ENCODE data around the gene MLN. TPM values are rescaled to one million over a fixed set of nuclear protein-coding genes. Genes with fewer than 3 reads are reported as not detected.

Gene MLN
- total RNA-seq, 1 experiment from 2014 or later = not detected

DNA sequence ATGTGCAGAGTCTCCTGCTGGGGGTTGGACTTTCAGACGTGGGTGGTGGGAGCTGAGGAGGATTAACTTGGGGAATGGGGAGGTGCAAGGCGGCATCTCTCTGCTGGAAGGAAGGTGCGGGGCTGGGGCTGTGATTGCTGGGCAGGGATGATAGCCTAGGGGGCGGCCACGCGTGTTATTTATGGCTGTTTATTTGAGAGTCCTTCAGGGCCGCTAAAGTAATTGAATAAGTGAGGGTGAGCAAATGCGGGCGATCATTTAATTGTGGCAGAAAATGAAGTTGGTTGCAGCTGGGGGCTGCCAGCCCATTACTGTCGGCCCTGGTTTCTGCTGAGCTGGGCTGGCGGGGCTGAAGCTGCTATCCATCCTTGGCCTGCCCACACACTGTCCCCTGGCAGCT lies 49.6 kb downstream of the MLN start:
- no peaks in the 10 kb centered on the region for H3K9me3 ChIP-seq (ENCODE audit: control insufficient read depth in 1 of 2, insufficient read depth in 1 of 2, low read depth in 1 of 2, low read length in 2 of 2)
- H3K4me1 ChIP-seq (ENCODE audit: control insufficient read depth in 1 of 2, insufficient read depth in 2 of 2, low read length in 2 of 2) = peaks cover 12 to 14% of the 10 kb centered on the region in 2 experiments; a peak in 3 of 4 replicates

More for the DNA sequence above, 49.6 kb downstream of the MLN start:
- Histone ChIP-seq H3K36me3 (ENCODE audit: control insufficient read depth in 1 of 2, insufficient read depth in 2 of 2, low read length in 2 of 2) (no peaks in the 10 kb centered on the region), H4K20me1 (ENCODE audit: insufficient read depth) (no peaks in the 10 kb centered on the region), H3K79me2 (ENCODE audit: insufficient read depth, low read length) (no peaks in the 10 kb centered on the region), H2AFZ (ENCODE audit: low read depth, low read length, poor library complexity, severe bottlenecking) (no peak overlapping the region), H3K9me2 (ENCODE audit: insufficient read depth) (no peaks in the 10 kb centered on the region), H3K27me3 (ENCODE audit: insufficient read depth, low read length) (no peaks in the 10 kb centered on the region), H3K4me2 (ENCODE audit: low read length) (no peak overlapping the region), H3K27ac (ENCODE audit: low read depth, low read length) (no peak overlapping the region), H3K4me3 (replicated peaks in 1 of 2; ENCODE audit: low read depth in 1 of 2, low read length in 2 of 2) (no peak overlapping the region), H3K9ac (ENCODE audit: low read length) (no peak overlapping the region)
- TF ChIP-seq FOSL1 (IDR thresholded peaks at IDR 0.05; ENCODE audit: low read depth) = no peak
- TF ChIP-seq SRF (IDR thresholded peaks at IDR 0.05; ENCODE audit: low read depth) = no peak
- TF ChIP-seq JUND (IDR thresholded peaks at IDR 0.05) = no peak
- no peak for TF ChIP-seq EZH2 (IDR thresholded peaks at IDR 0.05)
- TF ChIP-seq, protein P1, sequence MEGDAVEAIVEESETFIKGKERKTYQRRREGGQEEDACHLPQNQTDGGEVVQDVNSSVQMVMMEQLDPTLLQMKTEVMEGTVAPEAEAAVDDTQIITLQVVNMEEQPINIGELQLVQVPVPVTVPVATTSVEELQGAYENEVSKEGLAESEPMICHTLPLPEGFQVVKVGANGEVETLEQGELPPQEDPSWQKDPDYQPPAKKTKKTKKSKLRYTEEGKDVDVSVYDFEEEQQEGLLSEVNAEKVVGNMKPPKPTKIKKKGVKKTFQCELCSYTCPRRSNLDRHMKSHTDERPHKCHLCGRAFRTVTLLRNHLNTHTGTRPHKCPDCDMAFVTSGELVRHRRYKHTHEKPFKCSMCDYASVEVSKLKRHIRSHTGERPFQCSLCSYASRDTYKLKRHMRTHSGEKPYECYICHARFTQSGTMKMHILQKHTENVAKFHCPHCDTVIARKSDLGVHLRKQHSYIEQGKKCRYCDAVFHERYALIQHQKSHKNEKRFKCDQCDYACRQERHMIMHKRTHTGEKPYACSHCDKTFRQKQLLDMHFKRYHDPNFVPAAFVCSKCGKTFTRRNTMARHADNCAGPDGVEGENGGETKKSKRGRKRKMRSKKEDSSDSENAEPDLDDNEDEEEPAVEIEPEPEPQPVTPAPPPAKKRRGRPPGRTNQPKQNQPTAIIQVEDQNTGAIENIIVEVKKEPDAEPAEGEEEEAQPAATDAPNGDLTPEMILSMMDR (IDR thresholded peaks at IDR 0.05 in 2 of 3, conservative IDR thresholded peaks at IDR 0.05 in 1 of 3; ENCODE audit: borderline replicate concordance in 1 of 3, insufficient read depth in 1 of 3, low read depth in 2 of 3, low read length in 2 of 3) = no peak
- TF ChIP-seq POLR2AphosphoS5 (IDR thresholded peaks at IDR 0.05; ENCODE audit: low read depth, low read length) = no peak
- no peak for TF ChIP-seq ELF1 (IDR thresholded peaks at IDR 0.05; ENCODE audit: borderline replicate concordance, low read depth)
- TF ChIP-seq YY1 (IDR thresholded peaks at IDR 0.05; ENCODE audit: extremely low read depth, insufficient replicate concordance, low read depth, low read length) = no peak
- no peak for TF ChIP-seq POLR2A (IDR thresholded peaks at IDR 0.05; ENCODE audit: borderline replicate concordance, extremely low read depth, insufficient read depth, insufficient read length)
- no peak for TF ChIP-seq EZH2phosphoT487 (IDR thresholded peaks at IDR 0.05; ENCODE audit: borderline replicate concordance)
- TF ChIP-seq, protein P2, sequence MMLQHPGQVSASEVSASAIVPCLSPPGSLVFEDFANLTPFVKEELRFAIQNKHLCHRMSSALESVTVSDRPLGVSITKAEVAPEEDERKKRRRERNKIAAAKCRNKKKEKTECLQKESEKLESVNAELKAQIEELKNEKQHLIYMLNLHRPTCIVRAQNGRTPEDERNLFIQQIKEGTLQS (IDR thresholded peaks at IDR 0.05) = no peak
- TF ChIP-seq, protein P3, sequence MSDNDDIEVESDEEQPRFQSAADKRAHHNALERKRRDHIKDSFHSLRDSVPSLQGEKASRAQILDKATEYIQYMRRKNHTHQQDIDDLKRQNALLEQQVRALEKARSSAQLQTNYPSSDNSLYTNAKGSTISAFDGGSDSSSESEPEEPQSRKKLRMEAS (IDR thresholded peaks at IDR 0.05) = no peak
- no peak for TF ChIP-seq CBX3 (IDR thresholded peaks at IDR 0.05; ENCODE audit: low read depth)
- TF ChIP-seq EGR1 (IDR thresholded peaks at IDR 0.05; ENCODE audit: low read depth) = no peak
- BruUV-seq (replicated peaks) = no TSS peak
- intact Hi-C loops (cut with micrococcal nuclease) = no loop called here
- no peak for ATAC-seq
- no peak for DNase-seq (ENCODE audit: low read depth, low spot score)
- ChIA-PET POLR2A (no interaction called here), CTCF (no interaction called here), RAD21 (ENCODE audit: low non-redundant PET in 1 of 2, low total read pairs in 2 of 2, uncharacterized antibody in 2 of 2, unreplicated experiment in 2 of 2) (no interaction called here)
